ENCODE measurements around the gene KCND3.

The KCND3 gene

DNA sequence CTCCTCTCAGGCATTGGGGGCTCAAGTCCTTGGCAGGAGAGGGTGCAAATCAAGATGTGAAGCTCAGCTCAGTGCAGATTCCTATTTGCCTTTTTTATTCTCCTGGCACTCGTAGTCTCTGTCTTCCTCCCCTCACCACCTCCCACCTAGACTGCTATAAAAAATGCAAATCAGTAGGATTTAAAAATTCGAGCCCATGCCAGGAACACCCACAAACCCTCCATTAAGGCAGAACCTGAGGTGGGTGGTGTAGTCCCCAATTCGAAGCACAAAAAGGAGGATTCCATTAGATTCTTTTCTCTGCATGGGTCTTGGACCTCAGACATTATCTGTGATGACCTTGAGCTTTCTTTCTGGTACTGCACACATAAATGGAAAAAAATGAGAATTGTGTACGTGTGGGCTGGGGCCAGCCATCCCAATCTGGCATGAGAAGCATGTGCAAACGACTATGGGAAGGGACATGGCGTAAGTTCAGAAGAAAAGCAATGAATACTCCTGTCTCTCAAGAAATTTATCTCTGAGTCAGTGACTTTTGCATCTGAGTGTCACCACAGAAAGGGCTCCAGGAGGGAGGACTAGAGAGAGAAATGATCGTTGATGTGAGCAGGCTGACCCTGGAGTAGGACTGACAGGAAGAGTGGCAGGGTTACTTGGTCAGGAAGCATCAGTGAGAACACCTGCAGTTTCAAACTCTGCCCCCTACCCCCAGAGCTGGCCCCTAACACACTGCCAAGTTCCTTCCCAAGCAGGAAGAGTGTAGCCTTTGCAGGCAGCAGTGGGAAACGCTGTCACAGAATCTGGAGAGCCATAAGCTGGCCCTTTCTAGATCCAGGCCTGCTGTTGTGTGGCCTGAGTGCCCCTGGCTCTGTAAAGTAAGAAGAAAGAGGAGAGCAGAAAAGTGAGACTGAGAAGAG is 252.0 kb downstream of the KCND3 start:
- no peak for DNase-seq

DNA sequence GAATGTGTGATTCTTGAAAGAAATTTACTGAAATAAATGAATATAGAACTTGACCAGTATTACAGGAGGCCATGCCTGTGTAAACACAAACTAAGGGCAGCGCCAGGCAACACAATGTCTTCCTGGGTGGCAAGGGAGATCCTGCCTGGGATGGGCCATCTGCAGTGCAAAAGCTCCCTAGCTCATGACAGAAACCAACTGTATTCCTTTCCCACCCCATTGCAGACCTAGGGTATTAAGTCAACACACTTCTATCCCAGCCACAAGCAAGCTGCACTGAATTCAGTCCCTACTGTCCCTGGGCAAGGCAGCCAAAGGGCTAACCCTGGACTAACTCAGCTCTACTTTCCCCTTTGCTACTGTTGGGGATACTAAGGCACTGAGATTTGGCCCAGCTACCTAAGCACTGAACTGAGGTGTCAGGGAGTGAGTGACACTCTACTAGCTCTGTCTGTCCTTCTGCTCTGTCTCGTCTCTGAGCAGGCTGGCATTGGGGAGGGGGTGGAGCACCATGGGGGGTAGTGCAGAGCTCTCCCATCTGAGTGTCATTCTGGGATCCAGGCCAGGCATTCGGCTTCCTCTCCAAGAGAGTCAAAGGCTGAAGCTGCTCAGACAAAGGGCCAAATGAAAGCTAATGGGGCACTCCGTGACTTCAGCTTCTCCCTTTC is 252.8 kb downstream of the KCND3 start:
- DNase-seq = no peak

DNA sequence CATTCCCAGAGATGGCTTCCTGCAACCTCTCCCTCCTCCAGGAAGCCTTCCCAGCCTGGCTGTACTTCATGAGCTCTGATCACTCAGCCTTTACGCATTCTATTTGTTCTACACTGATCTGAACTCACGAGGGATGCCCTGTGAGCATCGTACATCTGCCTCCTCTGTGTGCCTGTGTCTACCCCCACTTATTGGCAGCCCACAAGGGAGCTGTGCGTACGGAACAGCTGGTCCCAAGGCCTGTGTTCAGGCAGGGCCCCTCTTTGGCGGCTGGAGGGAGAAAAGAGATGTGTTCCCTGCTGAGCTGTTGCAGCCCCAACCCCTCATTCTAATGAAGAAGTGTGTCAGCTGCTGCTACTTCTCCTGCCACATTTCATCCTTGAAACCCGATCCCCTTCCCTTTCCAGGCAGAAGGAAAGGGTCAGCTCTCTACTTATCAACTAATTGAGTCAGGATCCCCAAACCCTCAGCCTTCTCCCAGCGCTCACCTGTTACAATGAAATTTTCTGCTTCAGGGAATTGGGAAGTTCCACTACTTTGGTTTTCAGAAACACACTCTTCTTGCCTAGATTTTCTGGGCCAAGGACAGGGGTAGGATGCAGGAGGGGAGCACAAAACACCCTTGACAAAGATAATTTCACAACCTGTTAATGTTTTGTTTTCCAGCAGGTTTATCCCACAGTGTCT is 253.5 kb downstream of the KCND3 start:
- no peak for DNase-seq

DNA sequence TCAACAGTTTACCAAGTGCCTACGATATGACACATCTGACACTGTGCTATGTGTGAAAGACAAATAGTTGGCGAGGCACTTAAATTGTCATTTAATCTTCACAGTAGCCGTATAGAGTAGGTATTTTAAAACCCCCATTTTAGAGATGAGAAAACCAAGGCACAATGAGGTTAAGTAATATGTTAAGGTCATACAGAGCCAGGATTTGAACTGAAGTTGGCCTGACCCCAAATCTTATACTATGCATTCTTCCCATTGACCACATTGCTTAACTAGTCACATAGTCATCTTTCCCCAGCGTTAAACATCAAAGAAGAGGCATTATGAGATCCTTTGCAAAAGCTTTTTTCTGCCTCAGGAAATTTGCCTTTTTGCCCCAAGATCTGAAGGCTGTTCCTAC is 254.1 kb downstream of the KCND3 start:
- no peak for DNase-seq

DNA sequence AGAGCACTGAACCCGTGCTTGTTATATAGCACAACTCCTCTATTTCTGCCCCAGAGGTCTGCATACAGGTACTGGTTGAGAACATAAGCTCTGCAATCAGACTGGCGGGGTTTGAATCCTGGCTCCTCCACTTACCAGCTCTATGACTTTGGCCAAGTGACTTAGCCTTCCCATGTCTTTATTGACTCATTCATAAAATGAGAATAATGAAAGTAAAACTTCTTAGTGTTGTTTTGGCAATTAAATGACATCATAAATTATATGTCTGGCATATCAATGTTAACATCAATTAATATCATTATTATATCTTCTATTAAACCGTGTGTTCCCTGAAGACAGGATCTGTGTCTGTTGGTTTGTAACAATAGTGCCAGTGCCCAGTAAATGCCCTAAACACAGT is 254.6 kb downstream of the KCND3 start:
- no peak for DNase-seq

DNA sequence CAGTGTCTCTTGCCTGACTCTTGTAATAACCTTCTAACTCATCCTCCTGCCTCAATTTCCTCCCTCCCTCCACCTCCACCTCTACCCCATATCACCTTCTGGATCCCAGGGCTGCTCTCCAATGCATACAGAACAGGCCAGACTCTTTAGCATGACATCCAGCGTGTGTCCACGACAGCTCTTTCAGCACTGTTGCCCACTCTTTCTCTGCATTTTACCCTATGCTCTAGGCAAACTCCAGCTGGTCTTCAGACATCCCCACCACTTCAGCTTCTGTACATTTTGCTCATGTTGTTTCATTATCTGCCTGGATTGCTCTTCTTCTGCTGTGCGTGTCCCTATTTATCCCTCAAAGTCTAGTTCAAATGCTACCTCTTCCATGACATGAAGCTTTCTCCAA is 255.0 kb downstream of the KCND3 start:
- no peak for DNase-seq

DNA sequence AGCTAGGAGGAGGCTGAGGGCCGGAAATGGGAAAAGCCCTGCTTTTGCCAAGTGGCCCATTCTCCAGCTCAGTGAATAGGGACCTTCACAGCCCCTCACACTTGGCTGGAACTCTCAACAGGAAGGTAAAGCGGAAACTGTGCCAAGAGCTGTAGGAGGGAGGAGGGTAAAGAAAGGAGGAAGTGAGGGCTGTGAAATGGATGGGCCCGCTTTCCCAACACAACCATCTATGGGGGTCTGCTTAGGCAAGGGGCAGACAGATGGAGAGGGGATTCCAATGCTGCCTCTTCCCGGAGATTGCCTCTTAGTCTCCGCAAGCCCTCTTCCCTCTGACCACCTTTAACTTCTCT is 255.5 kb downstream of the KCND3 start:
- DNase-seq = no peak

DNA sequence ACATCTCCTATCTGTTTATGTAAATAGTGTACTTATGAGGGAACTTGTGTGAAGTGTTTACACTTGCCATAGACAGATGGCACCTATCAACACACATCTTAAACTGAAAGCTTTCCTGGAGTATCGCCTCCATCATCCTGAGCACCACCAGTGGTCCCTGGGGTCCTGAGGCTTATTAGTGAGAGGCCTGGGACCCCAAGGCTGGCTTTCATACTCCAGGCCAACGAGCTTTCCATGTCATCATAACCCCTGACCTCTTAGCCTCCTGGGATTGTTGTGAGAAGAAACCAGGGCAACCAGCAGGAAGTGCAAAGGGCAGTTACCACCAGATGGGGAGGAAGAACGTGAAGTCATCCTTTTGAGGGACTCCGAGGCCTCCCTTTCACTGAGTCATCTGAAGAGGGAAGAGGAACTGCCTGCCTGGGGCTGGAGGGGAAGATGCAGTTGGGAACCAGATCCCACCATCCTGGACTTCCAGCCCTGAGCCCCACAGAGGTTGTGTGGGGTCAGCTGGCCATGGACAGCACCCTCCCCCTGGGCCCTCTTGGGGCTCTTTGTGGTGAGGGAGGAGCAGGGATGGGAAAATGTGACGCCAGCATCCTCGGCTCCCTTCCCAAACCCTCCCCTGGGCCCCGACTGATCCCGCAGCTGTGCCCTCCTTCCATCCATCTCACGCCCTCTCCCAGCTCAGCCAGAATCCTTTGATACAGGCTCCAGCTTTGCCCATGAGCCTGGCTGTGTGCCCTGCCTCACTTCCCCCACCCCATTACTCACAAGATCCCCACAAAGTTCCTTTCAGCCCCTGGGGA is 256.1 kb downstream of the KCND3 start:
- DNase-seq = no peak

DNA sequence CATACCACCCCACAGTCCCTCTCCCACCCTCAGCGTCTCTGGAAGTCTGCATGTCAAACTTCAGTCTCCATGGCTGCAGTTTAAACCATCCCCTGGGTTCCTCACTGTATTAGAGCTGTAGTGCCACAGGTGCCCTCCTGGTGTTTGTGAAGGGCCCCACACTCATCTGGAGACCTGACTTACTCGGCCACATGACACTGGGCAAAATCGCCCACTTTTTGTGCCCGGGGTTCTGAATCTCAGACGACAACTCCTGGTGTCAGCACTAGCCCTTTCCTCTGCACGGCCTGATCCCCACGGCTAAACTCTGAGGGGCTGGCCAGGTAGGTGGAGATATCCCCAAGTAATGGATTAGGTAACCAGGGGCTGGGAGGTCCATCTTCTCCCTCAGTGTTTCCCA is 256.8 kb downstream of the KCND3 start:
- no peak for DNase-seq

DNA sequence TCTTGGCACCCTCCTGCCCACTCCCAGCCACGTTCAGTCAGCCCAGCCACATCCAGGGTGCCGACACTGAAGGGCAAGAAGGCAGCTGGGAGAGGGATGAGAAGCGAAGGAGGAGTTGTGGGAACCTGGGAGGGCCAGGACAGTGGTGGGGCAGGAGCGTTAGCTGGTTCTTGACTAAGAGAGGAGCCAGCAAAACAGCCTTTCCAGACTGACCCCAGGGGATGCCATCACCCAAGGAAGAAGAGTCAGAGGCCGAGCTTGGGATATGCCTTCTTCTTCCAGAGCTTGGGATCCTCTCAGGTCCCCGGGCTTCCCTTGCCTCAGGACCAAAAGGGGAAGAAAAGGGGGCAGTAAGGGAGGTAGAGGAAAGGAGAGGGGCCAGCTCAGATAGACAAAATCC is 257.5 kb downstream of the KCND3 start:
- DNase-seq = no peak

DNA sequence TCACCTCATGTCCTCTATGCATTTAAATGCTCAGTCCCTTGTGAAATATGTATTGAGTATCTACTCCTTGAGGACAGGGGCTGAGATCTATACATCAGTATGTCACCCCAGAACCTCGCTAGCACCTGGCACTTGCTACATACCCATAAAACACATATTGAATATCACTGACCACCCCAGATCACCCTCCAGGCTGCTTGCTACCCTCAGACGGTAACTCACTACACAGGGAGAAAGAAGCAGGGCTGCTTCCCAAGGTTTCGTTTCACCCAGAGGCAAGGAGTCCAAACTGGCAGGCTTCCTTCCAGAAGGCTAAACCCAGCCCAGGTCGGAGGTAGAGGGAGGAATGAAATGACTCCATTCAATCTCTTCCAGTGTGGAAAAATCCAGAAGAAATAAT is 258.8 kb downstream of the KCND3 start:
- DNase-seq = no peak

DNA sequence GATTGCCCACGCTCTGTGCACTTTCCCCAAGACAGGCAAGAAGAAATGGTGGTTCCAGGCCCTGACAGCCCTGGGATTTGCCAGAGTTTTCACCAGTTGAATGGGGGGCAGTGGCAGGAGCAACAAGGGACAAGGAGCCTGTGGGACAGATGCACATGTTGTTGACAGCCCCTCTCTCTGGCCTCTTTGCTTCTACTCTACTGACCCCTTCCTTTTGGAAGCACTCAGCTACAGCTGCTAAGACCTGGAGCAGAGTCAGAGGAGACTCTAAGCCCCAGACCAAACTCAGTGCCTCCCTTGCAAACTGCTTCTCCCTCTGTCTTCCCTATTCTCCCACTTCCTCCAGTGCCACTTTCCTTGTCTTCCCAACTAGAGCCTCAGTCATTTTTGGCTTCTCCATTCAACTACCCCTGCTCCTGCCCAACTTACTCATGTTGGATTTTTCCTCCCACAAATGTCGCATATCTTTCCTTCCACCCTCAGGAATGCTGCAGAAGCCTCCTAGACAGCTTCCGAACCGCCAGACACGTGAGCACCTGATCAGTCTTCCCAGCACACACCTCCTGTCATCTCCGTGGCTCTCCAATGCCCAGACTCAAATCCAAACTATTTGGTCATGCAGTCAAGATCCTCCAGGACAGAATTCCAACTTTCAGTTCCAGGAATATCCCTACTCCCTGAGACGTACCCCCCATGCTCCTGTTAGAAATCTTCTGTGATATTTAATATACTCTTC is 259.4 kb downstream of the KCND3 start:
- no peak for DNase-seq

DNA sequence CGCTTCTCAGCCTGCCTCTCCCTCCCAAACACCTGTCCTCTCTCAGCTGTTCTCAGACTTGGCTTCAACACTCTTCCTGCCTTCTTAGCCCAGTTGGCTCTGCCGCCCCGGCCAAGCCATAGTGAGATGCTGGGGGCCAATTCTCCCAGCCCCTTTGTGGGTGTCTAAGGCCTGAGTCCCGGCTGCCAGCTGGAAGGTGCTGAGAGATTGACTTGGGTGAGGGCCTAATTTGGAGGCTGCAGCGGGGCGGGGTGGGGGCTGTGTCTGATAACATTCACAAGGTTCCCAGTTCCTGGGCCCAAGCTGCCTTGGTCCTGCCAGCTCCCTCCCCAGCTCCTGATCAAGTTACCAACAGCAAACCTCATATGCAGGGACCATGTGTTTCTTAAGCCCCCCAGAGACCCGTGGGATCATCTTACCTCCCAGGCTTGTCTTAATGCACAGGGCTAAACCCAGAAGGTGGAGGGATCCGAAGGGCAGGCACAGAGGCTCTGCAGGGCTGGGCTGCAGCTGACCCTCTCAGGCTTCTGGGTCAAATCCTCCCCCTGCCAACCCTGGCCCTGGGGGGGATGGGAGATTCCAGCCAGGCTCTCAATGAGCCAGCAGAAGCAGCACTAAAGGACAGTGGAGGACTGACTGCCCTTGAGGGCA is 260.1 kb downstream of the KCND3 start:
- no peak for DNase-seq

DNA sequence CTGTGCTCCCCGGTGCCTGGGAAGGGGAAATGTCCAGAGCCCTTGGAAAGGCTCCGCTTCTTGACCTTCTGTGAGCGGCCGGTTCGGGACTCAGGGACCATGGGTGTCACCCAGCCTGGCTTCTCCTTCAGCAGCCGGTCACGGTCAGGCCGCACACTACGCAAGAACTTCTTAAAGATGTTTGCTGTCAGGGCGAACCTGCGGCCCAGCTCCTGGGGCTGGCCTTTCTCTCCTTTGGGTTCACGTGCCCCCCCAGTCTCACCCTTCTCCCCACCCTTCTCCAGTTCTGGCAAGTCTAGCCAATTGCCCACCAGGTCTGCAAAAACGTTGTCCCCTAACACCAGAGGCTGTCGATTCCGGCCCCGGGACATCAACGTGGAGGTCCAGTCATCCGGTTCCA is 262.4 kb downstream of the KCND3 start:
- DNase-seq = no peak

DNA sequence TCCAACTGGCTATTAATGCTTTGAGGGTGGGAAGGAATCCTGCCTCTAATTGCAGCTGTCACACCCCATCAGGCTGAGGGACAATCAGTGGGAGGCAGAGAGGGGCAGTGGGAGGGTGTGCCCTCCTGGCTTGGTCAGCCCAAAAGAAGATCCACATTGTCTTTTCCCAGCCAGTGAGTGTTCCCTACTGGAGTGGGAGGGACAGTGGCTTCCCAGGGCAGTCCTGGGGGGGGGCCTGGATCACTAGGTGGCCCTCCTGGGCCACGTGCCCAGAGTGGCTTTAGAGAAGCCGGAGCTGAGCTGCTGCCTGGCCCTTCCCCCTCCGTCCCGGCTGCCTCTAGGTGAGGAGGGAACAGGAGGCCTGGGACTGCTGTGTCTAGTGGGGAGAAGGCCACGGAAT is 264.3 kb downstream of the KCND3 start:
- DNase-seq = no peak

DNA sequence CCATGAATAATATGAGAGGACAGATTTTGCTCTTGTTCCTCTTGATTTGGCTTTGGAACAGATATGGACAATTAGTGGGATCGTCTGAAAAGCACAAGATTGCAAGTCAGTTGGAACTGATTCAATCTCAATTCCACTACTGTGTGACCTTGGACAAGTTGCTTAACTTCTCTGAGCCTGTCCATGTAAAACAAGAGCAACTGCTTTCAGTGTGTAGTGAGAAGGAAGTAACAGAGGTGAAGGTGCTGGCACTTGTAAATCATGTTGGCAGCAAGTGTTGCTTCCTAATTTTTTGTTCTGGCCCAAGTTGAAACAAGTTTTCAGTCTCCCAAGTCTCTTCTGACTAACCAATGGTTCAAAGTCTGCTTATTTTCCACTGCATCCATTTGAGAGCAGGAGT is 265.6 kb downstream of the KCND3 start:
- DNase-seq = no peak

DNA sequence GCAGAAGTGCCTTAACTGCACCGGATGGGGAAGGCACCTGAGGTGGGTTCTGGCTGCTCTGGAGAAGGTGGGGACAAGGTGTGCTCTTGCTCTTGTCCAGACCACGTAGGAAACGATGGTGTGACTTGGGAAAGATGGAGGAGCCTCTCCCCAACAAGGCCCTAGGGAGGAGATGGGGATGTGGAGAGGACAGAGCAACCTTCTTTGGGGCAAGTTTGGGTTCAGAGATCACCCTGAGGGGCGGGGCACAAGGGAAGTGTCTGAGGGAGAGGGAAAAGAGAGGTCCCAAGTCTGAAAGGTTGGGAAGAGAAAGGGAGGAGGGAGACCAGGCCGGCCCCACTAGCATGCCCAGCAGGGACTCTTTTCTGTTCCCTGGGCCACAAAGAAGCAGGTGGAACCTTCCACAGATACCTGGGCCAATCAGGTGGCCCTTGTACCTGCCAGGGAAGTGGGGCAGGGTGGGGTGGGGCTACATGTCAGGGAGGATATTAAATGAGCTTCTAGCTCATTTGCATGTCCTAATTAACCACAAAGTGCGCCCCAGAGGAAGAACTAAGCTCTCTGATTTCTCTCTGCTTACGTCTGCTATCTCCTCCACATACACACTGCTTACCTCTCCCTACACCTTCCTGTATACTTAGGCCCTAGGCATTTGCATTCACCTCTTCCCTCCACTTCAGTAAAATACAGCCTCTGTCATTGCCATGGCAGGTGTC is 266.2 kb downstream of the KCND3 start:
- DNase-seq = no peak

DNA sequence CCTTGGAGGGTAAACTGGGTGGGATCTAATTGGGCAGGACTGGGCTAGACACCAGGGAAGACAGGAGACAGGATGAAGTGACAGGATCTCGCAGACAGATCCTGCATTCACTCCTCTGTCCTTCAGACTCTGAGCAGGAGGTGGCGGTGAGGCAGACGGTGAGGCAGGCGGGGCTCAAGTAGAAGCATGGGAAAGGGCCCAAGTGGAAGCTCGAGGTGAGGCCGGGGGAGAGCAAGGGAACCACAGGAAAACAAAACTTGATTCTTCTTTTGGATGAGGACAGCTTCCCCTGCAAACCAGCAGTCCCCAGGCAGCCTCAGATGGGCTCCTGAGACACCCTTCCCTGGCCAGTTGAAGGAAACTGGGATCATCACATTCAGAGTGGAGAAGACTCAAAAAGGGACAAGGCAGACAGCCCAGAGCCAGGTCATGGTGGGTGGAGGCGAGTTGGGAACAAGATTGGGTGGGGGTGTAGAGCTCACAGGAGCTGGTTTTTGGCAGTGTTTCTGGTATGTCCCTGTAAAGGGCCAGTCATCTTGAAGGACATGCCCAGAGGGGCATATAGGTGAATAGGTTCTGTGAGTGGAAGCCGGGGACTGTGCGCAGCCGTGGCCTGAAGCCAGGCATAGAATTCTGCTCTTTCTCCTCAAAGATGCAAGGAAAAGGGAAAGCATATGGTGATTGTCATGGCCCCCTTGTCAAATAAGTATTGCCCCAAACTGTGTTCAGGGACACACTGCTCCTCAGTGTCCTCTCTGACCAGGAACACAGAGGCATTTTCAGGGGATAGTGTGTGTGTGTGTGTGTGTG is 268.3 kb downstream of the KCND3 start:
- DNase-seq = no peak

All from activated CD4-positive, alpha-beta T cell treated with anti-CD3 and anti-CD28 coated beads for 48 hours (primary cell).